ENCODE measurements around the gene CCDC126. TPM values are rescaled to one million over a fixed set of nuclear protein-coding genes. Genes with fewer than 3 reads are reported as not detected.

Gene CCDC126
- total and polyA plus RNA-seq, 3 donors from 2014 or later: 32.0 to 97.2 (median 80.1) TPM

DNA sequence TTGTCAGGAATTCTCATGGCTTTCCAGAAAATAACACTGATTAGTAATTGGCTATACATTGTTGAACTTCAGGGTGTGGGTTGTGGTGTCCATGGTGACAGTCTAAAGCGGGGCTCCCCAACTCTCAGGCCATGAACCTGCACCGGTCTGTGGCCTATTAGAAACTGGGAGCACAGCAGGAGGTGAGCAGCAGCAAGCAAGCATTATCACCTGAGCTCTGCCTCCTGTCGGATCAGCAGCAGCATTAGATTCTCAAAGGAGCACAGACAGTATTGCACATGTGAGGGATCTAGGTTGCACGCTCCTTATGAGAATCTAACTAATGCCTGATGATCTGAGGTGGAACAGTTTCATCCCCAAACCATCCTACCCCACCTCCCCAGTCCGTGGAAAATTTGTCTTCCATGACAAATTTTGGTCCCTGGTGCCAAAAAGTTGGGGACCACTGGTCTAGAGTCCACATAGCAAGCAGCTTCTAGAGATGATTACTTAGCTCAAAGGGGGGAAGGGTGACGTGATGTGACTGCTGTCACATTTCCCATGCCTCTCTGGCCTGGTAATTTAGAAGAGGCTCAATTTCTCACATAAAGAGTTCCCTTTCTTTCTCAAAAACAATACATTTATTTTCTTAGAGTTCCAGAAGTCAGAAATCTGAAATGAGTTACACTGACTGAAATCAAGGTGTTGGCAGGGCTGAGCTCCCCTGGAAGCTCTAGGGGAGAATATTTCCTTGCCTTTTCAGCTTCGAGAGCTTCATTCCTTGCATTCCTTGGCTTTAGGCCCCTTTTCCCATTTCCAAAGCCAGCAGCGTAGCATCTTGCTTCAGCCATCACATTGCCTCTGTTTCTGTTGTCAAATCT lies 65.2 kb downstream of the CCDC126 start:
- H3K27me3 ChIP-seq: no peaks in the 10 kb centered on the region
- no peaks in the 10 kb centered on the region for H3K9me3 ChIP-seq
- WGBS, 2 donors: 83 to 84% methylated on average over 8 of the region's 8 CpGs
- H3K27ac ChIP-seq: no peak overlapping the region
- DNase-seq: no peak
- TF ChIP-seq POLR2A (IDR thresholded peaks at IDR 0.05): no peak
- TF ChIP-seq, protein P1, sequence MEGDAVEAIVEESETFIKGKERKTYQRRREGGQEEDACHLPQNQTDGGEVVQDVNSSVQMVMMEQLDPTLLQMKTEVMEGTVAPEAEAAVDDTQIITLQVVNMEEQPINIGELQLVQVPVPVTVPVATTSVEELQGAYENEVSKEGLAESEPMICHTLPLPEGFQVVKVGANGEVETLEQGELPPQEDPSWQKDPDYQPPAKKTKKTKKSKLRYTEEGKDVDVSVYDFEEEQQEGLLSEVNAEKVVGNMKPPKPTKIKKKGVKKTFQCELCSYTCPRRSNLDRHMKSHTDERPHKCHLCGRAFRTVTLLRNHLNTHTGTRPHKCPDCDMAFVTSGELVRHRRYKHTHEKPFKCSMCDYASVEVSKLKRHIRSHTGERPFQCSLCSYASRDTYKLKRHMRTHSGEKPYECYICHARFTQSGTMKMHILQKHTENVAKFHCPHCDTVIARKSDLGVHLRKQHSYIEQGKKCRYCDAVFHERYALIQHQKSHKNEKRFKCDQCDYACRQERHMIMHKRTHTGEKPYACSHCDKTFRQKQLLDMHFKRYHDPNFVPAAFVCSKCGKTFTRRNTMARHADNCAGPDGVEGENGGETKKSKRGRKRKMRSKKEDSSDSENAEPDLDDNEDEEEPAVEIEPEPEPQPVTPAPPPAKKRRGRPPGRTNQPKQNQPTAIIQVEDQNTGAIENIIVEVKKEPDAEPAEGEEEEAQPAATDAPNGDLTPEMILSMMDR (IDR thresholded peaks at IDR 0.05): no peak
- no peak overlapping the region for H3K4me3 ChIP-seq
- H3K4me1 ChIP-seq: no peaks in the 10 kb centered on the region
- no peaks in the 10 kb centered on the region for H3K36me3 ChIP-seq (ENCODE audit: low read depth, missing control alignments)
- intact Hi-C loops (cut with DNase I; ENCODE audit: low total_unique reads): no loop called here

DNA sequence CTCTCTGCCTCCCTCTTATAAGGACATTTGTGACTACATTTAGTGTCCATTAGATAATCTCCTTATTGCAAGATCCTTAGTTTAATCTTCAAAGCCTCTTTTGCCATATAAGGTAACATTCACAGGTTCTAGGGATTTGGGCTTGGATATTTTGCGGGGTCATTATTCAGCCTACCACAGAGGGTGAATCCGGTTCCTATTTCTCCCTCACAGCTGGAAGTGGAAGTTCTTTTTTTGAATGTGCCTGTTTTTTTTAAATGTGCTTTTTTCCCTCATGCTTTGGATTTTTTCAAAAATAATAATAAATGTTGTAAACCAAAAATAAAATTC lies 65.8 kb downstream of the CCDC126 start:
- no peaks in the 10 kb centered on the region for H3K27me3 ChIP-seq
- H3K9me3 ChIP-seq: no peaks in the 10 kb centered on the region
- no peaks in the 10 kb centered on the region for H3K4me1 ChIP-seq
- no peak overlapping the region for H3K27ac ChIP-seq
- no peak for DNase-seq
- intact Hi-C loops (cut with DNase I; ENCODE audit: low total_unique reads): no loop called here
- H3K36me3 ChIP-seq (ENCODE audit: low read depth, missing control alignments): no peaks in the 10 kb centered on the region
- H3K4me3 ChIP-seq: no peak overlapping the region
- TF ChIP-seq POLR2A (IDR thresholded peaks at IDR 0.05): no peak
- TF ChIP-seq, protein P1 (IDR thresholded peaks at IDR 0.05): no peak
- WGBS, 2 donors: 86 to 90% methylated on average over 2 of the region's 2 CpGs

DNA sequence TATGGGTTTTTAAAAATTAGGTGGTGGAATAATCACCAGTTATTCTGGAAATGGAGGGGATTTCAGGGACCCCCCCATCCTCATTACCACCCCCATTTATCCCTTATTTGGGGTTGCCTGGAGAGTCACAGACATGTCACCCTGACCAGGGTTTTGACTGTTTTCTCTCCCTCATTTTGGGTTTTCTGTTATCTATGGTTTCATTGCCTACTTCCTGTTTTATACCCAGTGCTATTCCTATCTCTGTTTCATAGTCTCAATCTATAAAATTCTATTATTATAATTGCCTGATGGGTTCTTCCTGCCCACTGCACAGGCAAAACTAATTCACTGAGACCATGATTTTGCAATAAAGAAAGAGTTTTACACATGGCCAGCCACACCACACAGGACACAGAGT lies 66.9 kb downstream of the CCDC126 start:
- intact Hi-C loops (cut with DNase I; ENCODE audit: low total_unique reads): no loop called here
- Histone ChIP-seq H3K9me3 (no peaks in the 10 kb centered on the region), H3K27ac (no peak overlapping the region), H3K36me3 (ENCODE audit: low read depth, missing control alignments) (no peaks in the 10 kb centered on the region), H3K4me3 (no peak overlapping the region), H3K27me3 (no peaks in the 10 kb centered on the region), H3K4me1 (no peaks in the 10 kb centered on the region)
- DNase-seq: no peak
- TF ChIP-seq, protein P1 (IDR thresholded peaks at IDR 0.05): no peak
- TF ChIP-seq POLR2A (IDR thresholded peaks at IDR 0.05): no peak

DNA sequence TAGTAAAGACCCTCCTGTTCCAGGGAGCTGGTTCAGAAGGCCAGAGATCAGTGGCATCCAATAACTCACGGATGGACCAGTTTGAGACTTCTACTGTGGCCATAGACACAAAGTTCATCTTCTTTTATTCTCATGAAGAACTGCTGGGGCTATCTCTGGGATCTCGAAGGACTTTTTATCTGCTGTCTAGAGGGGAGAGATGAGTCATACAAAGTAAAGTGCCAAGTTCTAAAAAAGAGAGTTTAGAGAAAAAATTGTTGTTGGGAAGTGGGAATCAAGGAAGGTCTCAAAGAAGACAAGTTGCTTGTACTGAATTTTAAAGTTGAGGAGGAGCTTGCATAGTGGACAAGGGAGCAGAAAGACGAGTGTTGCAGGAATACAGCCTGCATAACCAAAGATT lies 74.9 kb downstream of the CCDC126 start:
- Histone ChIP-seq H3K27me3 (no peaks in the 10 kb centered on the region), H3K36me3 (ENCODE audit: low read depth, missing control alignments) (no peaks in the 10 kb centered on the region), H3K4me1 (no peaks in the 10 kb centered on the region), H3K4me3 (no peak overlapping the region), H3K27ac (no peak overlapping the region), H3K9me3 (no peaks in the 10 kb centered on the region)
- TF ChIP-seq POLR2A (IDR thresholded peaks at IDR 0.05): no peak
- TF ChIP-seq, protein P1 (IDR thresholded peaks at IDR 0.05): no peak
- intact Hi-C loops (cut with DNase I; ENCODE audit: low total_unique reads): no loop called here
- no peak for DNase-seq
- WGBS, 2 donors: 70 to 83% methylated on average over 3 of the region's 3 CpGs

DNA sequence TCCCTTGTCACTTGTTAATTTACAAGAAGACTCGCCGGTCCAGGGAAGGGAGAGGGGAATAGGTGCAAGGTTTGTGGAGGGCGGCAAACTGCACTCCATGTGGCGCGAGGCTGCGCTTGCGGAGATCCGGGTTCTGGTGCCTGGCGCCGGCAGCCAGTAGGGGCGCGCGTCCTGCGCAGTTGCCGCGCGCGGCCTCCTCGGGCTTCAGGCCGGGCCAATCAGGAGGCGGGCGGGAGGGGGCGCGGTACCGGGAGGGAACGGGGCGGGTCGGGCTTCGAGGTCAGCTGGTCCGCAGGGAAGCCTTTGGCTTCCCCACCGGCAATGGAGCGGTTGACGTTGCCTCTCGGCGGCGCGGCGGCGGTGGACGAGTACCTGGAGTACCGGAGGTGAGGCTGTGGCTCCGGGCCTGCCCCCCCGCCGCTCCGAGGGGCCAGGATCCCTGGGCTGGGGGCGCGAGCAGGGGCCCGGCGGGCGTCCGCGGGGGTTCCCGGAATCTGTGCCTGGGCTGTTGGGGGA lies 82.8 kb downstream of the CCDC126 start, which contains the start of gene FAM221A:
TSS of gene FAM221A (plus strand) at position 302 of the 516 bp plus-strand sequence. CDS start at position 322, 20 bp downstream.
- Histone ChIP-seq H3K27me3 (no peaks in the 10 kb centered on the region), H3K9me3 (no peaks in the 10 kb centered on the region), H3K4me3 (peak within 1 kb of the TSS; percentile 77 to 78), H3K4me1 (no peaks in the 10 kb centered on the region), H3K36me3 (ENCODE audit: low read depth, missing control alignments) (no peaks in the 10 kb centered on the region), H3K27ac (peak within 1 kb of the TSS; percentile 75 to 93)
- 0 to 1% methylated on average over 14 to 24 of the region's 53 CpGs for WGBS, 2 donors
- intact Hi-C loops (cut with DNase I; ENCODE audit: low total_unique reads): no loop called here
- peak; percentile 32 for TF ChIP-seq POLR2A (IDR thresholded peaks at IDR 0.05)
- TF ChIP-seq, protein P1 (IDR thresholded peaks at IDR 0.05): peak in 2 of 3 experiments; percentile 74 to 75
- DNase-seq: peak; percentile 94
